HG02970 (cell line): ENCODE results near the gene PDCD6IP.
"Not testable (repeated sequence)": the region's sequence is repeated elsewhere in the genome, so short reads cannot be mapped to it uniquely, and the experiment has no call there.

Experiments
- ATAC-seq: cut with Tn5 transposase; IDR thresholded peaks from one replicate; pipeline ENCODE4 v1.9.1; 2021; ENCODE audit warnings: mild to moderate bottlenecking, moderate library complexity, moderate number of reproducible peaks; ENCODE audit not compliant: unreplicated experiment, low FRiP score

Gene PDCD6IP

DNA sequence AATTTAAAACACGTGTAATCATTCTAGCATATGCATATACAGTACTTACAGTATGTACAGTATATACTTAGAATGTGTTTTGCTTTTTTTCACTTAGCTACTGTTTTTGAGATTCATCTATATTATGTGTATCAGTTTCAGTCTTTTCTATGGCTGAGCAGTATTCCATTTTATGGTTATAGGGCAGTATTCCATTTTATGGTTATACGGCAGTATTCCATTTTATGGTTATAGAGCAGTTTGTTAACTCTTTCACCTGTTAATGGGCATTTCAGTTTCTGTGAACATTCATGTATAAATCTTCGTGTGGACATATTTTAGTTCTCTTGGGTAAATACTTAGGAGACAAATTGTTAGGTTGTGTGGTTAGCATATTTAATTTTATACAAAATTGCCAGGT is 40.9 kb downstream of the PDCD6IP start:
- no peak for ATAC-seq

DNA sequence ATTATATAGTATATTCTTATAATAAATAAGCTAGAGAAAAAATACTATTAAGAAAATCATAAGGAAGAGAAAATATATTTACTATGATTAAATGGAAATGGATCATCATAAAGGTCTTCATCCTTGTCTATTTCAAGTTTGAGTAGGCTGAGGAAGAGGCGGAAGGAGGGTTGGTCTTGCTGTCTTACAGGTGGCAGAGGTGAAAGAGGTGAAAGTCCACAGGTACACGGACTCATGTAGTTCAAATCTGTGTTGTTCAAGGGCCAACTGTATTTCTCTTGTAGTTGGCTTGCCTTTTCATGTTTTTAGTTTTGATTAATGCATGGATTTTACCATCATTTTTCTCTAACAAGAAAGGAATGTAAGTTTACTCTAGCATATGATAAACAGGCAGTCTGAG is 41.7 kb downstream of the PDCD6IP start:
- ATAC-seq: no peak

DNA sequence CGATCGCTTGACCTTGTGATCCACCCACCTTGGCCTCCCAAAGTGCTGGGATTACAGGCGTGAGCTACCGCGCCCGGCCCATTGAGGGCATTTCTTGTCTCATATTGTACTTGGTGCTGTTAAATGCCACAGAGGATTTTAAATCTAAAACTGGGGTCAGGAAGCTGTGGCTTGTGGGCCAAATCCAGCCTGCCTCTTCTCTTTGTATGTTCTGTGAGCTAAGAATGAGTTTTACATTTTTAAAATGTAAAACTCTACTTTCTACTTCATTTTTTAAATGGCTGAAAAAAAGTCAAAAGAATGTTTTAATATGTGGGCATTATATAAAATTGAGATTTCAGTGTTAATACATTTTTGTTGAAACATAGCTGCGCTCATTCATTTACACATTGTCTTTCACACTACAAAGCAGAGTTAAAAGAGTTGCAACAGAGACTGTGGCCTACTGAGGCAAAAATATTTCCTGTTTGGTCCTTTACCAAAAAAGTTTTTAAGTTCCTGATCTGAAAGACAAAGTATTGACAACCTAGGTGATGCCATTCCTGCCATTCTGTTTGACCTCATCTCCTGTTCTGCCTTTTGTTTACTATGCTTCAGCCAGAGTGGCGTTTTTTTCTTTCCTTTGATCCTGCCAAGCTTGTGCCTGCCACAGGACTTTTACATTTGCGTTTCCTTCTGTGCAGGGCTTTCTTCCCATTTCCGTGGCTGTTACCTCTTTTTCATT is 50.4 kb downstream of the PDCD6IP start:
- ATAC-seq: no peak

DNA sequence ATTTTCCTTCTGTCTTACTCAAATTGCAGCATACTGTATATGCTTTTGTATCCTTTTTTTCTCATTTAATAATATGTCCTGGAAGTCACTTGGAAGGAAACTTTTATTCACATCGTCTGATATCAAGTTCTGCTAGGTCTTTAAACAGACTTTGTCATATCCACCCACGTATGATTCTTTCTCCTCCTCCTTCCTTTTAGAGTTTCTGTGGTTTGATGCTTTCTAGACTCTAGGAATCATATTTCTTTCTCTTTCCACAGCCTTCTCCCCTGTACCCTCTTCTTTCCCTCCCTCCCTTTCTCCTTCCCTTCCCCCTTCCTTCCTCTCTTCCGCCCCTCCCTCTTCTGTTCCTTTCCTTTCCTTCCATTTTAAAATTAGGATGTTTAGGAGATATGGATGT is 52.2 kb downstream of the PDCD6IP start:
- not testable (repeated sequence) for ATAC-seq

DNA sequence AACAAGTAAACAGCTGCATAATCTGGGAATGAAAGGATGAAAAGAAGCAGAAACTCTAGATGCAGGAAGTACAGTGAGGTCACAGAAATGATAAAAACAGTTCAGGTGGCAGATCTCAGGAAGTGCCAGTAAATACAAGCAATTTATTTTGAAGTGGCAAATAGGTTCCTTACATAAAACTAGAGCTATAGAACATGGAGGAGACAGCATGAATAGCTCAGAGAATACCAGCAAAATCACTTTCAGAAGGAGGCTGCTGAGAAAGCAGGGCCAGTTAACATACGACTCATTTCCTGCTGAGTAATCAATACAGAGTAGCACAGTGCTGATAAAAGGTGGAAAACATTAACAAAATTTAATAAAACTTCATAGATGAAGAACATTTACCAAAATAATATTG is 57.0 kb downstream of the PDCD6IP start:
- ATAC-seq: not testable (repeated sequence)

DNA sequence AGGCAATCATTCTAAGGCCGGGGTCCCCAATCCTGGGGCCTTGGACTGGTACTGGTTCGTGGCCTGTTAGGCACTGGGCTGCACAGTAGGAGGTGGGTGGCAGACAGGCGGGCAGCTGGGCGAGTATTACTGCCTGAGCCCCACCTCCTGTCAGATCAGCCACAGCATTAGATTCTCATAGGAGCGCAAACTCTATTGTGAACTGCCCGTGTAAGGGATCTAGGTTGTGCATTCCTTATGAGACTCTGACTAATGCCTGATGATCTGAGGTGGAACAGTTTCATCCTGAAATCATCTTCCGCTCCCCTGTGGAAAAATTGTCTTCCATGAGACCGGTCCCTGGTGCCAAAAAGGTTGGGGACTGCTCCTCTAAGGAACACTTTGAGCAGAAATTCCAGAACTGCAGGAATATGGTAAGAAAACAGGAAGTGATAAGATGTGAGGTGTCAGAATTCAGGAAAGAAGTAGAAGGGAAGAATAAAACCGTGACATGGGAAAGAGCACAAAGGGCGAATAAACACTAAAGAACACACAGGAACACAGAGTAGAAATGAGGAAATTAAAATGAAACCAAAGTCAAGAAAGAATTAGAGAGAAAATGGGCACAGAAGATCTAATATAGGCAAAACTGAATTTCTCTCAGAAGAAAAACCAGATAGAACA is 57.6 kb downstream of the PDCD6IP start:
- ATAC-seq: no peak

DNA sequence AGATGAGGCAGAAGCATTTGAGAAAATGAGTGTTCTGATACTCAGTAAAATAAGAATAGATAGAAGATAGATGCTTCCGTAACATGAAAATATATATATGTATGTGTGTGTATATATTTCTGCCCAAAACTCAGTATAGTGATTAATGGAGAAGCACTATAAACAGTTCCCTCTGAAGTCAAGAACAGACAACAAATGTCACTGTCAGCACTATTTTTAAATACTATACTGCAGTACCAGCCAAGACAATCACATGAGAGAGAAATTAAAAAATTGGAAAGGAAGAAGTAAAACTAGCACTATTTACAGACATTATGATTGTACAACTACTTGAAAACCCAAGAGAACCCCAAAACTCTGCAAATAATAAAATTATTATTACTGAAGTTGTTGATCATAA is 59.3 kb downstream of the PDCD6IP start:
- ATAC-seq: not testable (repeated sequence)

DNA sequence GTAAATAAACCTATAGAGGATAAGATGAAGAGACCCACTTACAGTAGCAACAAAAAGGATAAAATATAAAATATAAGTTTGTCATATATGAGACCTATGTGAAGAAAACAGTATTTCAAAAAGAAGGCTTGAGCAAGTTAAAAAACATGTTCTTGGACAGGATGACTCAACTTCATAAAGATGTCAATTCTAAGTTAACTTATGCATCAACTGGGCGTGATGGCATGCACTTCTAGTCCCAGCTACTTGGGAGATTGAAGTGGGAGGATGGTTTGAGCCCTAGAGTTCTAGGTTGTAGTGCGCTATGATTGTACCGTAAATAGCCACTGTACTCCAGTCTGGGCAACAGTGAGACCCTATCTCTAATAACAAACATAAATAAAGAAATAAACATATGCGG is 59.7 kb downstream of the PDCD6IP start:
- no peak for ATAC-seq

DNA sequence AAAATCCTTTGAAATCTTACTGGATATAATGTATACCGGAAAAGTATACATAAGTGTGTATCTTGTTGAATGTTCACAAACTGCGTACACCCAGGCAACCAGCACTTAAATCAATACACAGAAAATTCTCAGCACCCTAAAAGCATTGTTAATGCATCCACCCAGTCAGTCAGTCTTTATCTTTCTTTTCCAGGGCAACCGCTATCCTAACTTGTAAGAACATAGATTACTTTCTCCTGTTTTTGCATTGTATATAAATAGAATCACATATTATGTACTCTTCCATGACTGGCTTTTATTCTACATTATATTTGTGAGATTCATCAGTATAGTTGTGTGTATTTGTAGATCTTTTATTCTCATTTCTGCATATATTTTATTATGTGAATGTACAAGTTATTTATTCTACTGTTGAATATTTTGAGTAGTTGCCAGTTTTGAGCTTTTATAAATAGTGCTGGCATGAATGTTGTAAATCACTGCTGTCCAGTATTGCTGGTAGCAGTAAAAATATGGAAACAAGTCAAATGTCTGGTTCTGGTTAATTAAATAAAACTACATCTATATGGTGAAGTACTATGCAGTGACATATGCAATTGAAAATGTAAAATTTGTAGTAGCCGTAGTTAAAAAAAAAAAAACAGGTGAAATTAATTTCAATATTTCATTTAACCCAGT is 62.1 kb downstream of the PDCD6IP start:
- ATAC-seq: no peak

DNA sequence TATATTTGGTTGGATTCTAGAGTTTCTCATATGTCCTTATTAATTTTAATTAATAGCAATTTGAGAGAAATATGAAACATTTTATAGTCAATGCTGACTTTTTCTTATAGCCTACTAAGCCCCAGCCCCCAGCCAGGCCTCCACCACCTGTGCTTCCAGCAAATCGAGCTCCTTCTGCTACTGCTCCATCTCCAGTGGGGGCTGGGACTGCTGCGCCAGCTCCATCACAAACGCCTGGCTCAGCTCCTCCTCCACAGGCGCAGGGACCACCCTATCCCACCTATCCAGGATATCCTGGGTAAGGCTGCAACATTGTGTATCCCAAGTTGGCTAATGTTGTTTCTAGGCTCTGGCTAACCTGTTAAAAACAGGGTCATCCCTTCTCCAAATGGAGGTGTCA is 66.7 kb downstream of the PDCD6IP start:
- no peak for ATAC-seq

DNA sequence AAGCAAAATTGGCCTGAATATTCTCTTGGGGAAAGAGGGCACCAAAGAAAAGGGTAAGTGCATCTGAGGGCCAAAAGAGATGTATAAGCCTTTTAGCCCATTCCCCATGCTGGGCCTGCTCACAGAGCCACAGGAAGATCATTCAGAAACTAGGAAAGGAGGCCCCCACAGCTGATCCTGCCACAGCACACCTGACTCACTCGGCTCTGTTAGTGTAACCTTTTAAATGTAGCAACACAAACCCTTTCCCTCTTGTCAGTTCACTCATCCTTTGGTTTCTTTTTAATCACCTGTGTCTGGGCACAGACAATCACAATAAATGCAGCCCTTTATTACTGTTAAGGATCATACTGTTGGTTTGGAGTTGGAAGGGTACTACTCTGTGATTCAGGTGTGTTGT is 69.9 kb downstream of the PDCD6IP start:
- ATAC-seq: no peak

DNA sequence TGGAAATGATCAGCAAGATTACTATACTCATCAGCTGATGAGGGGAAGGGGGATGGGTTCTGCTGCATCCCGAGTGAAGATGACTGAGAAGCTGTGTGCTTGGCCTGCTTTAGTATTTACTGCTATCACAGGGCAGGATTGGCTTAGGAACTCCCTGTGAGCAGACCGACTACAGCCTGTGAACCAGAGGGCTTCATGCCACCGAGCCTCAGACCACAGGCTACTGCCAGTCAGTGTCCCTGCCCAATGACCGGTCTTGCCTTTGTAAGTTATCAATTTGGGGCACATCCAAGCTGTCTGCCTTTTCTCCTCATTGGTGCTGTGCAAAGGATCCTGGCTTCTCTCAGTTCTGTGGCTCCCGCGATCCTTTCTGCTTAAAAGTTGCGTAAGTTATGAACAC is 71.5 kb downstream of the PDCD6IP start:
- ATAC-seq: no peak

DNA sequence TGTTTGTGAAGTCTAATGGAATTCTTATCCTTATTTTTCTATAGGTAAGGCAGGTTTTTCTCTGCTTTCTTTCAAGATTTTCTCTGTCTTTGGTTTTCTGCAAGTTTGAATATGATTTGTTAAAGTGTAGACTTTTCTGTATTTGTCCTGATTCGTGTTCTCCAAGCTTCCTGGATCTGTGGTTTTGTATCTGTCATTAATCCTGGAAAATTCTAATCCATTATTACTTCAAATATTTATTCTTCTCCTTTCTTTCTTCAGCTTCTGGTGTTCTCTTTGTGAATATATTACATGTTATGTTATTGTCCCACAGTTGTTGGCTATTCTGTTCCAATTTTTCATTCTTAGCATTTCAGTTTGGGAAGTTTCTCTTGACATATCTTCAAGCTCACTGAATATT is 76.4 kb downstream of the PDCD6IP start:
- ATAC-seq: no peak

DNA sequence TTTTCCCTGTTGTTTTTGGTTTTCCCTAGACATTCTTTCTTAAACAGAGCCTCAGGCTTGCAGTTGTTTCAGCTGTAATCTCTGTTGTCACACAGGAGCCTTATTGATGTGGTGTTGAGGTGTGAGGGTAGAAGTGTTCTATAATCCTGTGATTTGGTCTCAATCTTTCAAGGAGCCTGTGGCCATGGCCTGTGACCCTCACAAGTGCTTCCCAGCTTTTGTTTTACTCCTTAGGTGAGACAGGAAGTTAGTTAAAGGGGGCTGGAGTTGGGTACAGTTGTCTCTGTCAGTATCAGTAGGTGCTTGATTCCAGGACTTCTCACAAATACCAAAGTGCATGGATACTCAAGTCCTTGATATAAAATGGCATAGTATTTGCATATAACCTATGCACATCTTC is 77.2 kb downstream of the PDCD6IP start:
- no peak for ATAC-seq

DNA sequence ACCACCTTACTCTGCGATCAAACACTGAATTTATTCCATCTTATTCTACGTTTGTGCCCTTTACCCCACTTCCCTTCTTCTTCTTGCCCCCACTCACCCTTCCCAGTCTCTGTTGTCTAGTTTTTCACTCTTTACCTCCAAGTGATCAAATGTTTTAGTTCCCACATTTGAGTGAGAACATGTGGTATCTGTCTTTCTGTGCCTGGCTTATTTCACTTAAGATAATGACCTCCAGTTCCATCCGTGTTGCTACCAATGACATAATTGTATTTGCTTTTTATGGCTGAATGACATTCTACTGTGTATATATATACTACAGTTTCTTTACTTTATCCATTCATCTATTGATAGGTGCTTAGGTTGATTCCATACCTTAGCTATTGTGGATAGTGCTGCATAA is 78.8 kb downstream of the PDCD6IP start:
- ATAC-seq: no peak

DNA sequence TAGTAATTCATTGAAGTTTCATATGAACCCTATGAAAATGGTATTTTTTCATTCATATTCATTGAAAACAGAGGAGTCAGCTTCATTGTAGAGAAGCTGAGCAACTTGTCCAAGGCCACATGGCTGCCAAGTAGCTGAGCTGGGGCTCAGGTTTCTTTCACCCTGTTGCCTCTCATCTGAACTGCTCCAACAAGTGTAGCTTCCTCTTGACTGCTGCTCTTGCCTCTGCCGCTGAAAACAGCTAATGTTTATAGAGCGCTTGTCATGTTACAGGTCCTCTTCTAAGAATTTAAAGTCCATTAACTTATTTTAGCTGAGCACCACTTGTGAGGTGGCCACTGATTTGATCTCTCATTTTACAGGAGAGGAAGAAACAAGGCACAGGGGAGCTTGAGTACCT is 81.1 kb downstream of the PDCD6IP start:
- ATAC-seq: no peak

DNA sequence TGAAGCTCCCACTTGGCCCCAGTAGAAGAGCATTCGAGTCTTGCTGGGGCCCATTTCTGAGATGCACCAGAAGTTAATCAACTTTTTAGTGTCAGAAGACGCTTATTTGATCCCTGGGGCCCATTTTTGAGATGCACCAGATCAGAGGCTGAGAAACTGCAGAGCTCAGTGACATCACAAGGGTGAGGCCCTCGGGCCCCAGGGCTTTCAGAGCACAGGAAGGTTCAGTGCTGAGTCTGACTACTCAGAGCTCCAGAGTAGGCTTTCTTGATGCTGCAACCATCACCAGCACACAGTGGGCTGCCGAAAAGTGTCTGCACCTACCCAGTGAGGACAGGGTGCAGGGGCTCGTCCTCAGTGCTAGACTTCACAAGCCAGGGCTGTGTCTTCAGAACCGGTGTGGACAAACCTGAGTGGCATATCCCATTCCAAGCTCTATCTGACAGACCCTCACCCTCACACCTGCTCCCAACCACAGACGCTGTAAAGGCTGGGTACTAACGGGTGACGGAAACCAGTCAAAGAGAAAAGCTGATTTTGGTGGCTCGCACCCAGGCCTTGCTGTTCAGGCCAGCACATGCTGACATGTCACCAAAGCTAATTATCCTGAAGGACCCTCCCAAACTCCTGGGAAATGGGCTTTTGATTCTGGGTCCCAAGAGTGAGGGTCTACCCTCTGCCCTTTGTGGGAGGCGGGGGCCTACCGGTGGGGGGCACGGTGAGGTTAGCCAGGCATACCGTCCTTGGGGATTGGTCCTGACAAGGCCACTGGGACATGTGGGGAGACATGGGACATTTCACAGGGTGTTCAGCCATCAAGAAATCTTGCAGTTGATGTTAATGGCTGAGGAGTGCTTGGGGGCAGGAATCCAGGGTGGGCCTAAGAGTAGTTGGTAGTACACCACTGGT is 83.0 kb downstream of the PDCD6IP start:
- no peak for ATAC-seq

DNA sequence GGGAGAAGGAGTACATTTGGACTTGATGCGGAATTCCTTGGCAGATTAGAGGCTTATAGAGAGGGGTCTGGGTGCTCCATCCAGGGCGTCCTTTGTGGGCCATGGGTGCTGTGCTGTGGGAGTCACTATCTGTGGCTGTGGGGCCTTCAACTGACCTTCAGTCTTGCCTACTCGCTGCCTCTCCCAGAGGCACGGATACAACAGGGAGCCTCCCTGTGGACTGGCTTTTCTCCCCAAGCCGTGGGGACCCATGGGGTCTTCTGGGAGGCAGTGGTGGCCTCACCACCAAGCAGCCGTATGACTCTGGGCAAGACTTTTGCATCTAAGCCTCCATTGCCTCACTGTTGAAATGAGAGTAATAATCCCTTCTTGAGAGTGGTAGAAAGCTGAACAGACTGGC is 83.9 kb downstream of the PDCD6IP start:
- ATAC-seq: no peak

DNA sequence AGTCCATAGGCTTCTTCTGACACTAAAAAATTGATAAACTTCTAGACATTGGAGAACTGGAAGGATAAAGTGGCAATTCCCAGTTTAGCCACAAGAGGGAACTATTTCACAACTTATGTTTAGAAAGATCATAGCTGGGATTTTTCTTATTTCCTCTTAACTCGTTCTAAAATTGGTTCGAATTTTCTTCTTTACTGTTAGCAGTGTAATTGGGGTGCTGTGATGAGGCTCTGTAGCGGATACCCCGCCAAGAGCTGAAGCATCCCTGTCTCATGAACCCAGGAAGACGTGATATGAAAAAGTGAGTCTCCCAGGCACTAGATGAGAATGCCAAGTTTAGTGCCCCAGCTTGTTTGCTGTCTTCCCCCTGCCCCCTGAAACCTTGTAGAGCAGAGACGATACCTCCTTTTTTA is 85.1 kb downstream of the PDCD6IP start:
- no peak for ATAC-seq

DNA sequence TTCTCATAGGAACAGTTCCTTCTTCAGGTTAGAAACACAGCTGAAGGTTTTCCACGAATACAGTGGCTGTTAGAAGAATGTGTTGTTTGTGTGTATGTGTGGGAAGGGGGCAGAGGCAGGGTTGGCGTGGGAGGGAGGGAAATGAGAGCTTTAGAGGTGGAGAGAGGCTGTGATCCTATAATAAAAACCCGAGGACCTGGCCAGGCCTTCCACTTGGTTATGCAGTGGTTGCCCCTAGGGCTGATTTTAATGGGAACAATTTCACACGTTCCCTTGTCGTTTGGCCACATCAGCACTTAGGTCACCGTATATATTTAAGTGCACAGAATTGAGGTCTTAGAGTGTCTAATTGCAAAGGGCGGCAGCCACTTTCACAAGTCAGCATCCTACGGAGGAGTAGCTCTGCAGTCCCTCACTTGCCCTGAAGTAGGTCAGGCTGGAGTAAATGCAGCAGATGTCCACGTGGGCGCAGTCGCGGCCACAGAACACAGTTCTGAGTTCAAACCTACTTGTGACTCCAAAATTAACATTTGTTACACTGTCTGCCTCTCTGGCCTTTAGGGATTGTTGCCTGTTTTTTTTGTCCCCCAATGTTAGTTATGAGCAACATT is 85.6 kb downstream of the PDCD6IP start:
- ATAC-seq: no peak
